ENCODE results near the gene ERN1.

DNA sequence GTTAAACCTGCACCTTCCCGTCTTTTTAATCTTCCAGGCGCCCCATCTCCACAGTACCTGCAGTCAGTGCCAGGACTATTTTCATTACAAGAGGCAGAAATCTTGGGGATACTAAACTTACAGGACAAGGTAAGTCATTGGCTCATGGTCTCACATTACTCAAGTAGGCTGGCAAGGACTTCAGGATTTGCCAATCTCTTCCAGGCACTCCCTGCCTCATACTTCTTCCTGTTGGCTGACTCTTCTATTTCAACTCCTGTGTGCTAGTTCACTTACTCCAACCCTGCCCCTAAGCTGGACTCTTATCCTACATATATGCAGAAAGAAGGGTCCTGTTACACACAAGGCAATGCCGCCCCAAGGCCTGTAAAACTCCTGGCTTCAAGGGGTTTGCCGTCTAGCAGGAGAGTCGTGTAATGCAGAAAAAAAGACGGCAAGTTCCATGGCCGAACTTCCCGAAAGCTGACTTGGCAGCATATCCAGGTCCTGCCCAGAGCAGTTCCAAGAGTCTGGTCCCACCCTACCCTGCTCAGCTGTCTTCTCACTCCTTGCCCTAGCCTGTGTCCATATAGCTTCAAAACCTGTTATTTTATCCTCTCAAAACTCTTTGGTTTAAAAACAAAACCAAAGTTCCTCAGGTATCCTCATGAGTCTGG, 14.8 kb downstream of the ERN1 start:
- no peak for TF ChIP-seq POLR2A (IDR thresholded peaks at IDR 0.05; ENCODE audit: low read depth, low read length)
- no peak for TF ChIP-seq POLR2AphosphoS5 (IDR thresholded peaks at IDR 0.05; ENCODE audit: low read depth, low read length)
- TF ChIP-seq TAF1 (IDR thresholded peaks at IDR 0.05; ENCODE audit: borderline replicate concordance, low read depth, low read length): no peak

Measured in GM12892 (cell line).